ENCODE measurements around the gene RABGAP1L. TPM values are rescaled to one million over a fixed set of nuclear protein-coding genes. Genes with fewer than 3 reads are reported as not detected.

The RABGAP1L gene
- total RNA-seq, 2 experiments from 2014 or later, result 59.8 to 67.6 TPM

DNA sequence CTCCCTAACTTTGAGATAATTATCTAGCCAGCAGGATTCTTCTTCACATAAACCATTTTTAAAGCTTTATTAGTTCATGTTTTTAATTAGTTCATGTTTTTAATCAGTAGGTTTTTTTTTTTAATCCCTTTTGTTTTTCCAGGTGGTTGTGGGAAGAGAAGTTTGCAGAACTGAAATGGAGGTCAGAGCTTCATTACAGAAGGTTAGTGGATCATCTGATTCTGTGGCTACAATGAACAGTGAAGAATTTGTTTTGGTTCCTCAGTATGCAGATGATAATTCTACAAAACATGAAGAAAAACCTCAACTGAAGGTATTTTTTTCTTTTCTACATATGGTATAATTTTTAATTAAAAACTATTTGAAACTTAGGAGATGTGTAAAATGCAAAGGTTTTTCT lies 59.7 kb downstream of the RABGAP1L start:
- intact Hi-C loops (cut with DNase I, micrococcal nuclease), result loop anchor here (5.0 to 10.0 kb wide), 6 partner anchors 197 to 1477 kb away; partner anchors contain the start of gene RC3H1 (in 1 of the 2)
- no peaks in the 10 kb centered on the region for H3K27me3 ChIP-seq (ENCODE audit: control insufficient read depth in 1 of 2, insufficient read depth in 2 of 2, low read length in 2 of 2)
- TF ChIP-seq CTCF (IDR thresholded peaks at IDR 0.05), result no peak
- H3K4me1 Mint-ChIP-seq (ENCODE audit: low read depth), result no peaks in the 10 kb centered on the region
- no peak overlapping the region for H3K27ac ChIP-seq (ENCODE audit: low read depth in 1 of 2, low read length in 2 of 2)
- CTCF ChIA-PET, result interaction anchor here (1.7 to 2.0 kb wide), 2 partner anchors 13 to 18 kb away, joined by 6 to 13 read pairs; no protein-coding TSS in a partner anchor
- no peaks in the 10 kb centered on the region for H3K4me1 ChIP-seq (ENCODE audit: insufficient read depth, low read length)
- POLR2A ChIA-PET, result no interaction called here
- no peaks in the 10 kb centered on the region for H3K9me3 ChIP-seq (ENCODE audit: control insufficient read depth in 1 of 2, insufficient read depth in 1 of 2, low read length in 2 of 2)
- no peaks in the 10 kb centered on the region for H3K9me3 Mint-ChIP-seq
- no peak overlapping the region for H3K27ac Mint-ChIP-seq
- DNase-seq (no peak), ATAC-seq (ENCODE audit: poor library complexity) (no peak)
- H3K27me3 Mint-ChIP-seq, result no peaks in the 10 kb centered on the region
- peaks cover 18% of the 10 kb centered on the region for H3K36me3 ChIP-seq (ENCODE audit: insufficient read depth, low read length)
- H3K4me3 ChIP-seq (ENCODE audit: low read length), result no peak overlapping the region
- no peak overlapping the region for H3K4me3 Mint-ChIP-seq
- H3K36me3 Mint-ChIP-seq (ENCODE audit: low read depth), result peaks cover 34% of the 10 kb centered on the region

- no peaks in the 10 kb centered on the region for H3K9me3 Mint-ChIP-seq
- peaks cover 42% of the 10 kb centered on the region for H3K36me3 Mint-ChIP-seq (ENCODE audit: low read depth)
- Histone ChIP-seq H3K27ac (ENCODE audit: low read depth in 1 of 2, low read length in 2 of 2) (no peak overlapping the region), H3K4me1 (ENCODE audit: insufficient read depth, low read length) (no peaks in the 10 kb centered on the region), H3K27me3 (ENCODE audit: control insufficient read depth in 1 of 2, insufficient read depth in 2 of 2, low read length in 2 of 2) (no peaks in the 10 kb centered on the region), H3K9me3 (ENCODE audit: control insufficient read depth in 1 of 2, insufficient read depth in 1 of 2, low read length in 2 of 2) (no peaks in the 10 kb centered on the region), H3K4me3 (ENCODE audit: low read length) (no peak overlapping the region), H3K36me3 (ENCODE audit: insufficient read depth, low read length) (peaks cover 18% of the 10 kb centered on the region)
- DNase-seq, result no peak
- H3K4me3 Mint-ChIP-seq, result no peak overlapping the region
- no peak for ATAC-seq (ENCODE audit: poor library complexity)
- H3K27ac Mint-ChIP-seq, result no peak overlapping the region
- ChIA-PET CTCF (no interaction called here), POLR2A (no interaction called here)
- no peak for TF ChIP-seq CTCF (IDR thresholded peaks at IDR 0.05)
- no peaks in the 10 kb centered on the region for H3K27me3 Mint-ChIP-seq
- H3K4me1 Mint-ChIP-seq (ENCODE audit: low read depth), result no peaks in the 10 kb centered on the region
- intact Hi-C loops (cut with DNase I, micrococcal nuclease), result loop anchor here (5.0 to 10.0 kb wide), 6 partner anchors 197 to 1477 kb away; partner anchors contain the start of gene RC3H1 (in 1 of the 2)
Observed at GRCh38 chr1:174219606-174220370, 60.5 kb downstream of the RABGAP1L start.

GRCh38 chr1:174221681-174222080 lies 62.4 kb downstream of the RABGAP1L start:
- no peaks in the 10 kb centered on the region for H3K9me3 Mint-ChIP-seq
- intact Hi-C loops (cut with DNase I, micrococcal nuclease), result no loop called here
- H3K36me3 Mint-ChIP-seq (ENCODE audit: low read depth), result peaks cover 55% of the 10 kb centered on the region
- CTCF ChIA-PET, result no interaction called here
- no peaks in the 10 kb centered on the region for H3K27me3 Mint-ChIP-seq
- peaks cover 18% of the 10 kb centered on the region for H3K36me3 ChIP-seq (ENCODE audit: insufficient read depth, low read length)
- no peaks in the 10 kb centered on the region for H3K4me1 Mint-ChIP-seq (ENCODE audit: low read depth)
- no peaks in the 10 kb centered on the region for H3K27me3 ChIP-seq (ENCODE audit: control insufficient read depth in 1 of 2, insufficient read depth in 2 of 2, low read length in 2 of 2)
- no peak overlapping the region for H3K27ac ChIP-seq (ENCODE audit: low read depth in 1 of 2, low read length in 2 of 2)
- no peak for TF ChIP-seq CTCF (IDR thresholded peaks at IDR 0.05)
- H3K4me3 ChIP-seq (ENCODE audit: low read length), result no peak overlapping the region
- no peaks in the 10 kb centered on the region for H3K4me1 ChIP-seq (ENCODE audit: insufficient read depth, low read length)
- no peak for DNase-seq
- ATAC-seq (ENCODE audit: poor library complexity), result no peak
- H3K27ac Mint-ChIP-seq, result no peak overlapping the region
- H3K9me3 ChIP-seq (ENCODE audit: control insufficient read depth in 1 of 2, insufficient read depth in 1 of 2, low read length in 2 of 2), result no peaks in the 10 kb centered on the region
- POLR2A ChIA-PET, result no interaction called here
- no peak overlapping the region for H3K4me3 Mint-ChIP-seq

All from CD4-positive, alpha-beta T cell (primary cell).